D341Med (cell line): ENCODE data around the gene TDRD3.

Experiments
- DNase-seq: peaks from one replicate; pipeline ENCODE4 v3.0.0; 2012; ENCODE audit warnings: low spot score

Gene TDRD3

GRCh38 chr13:60575142-60575541 lies 178.1 kb downstream of the TDRD3 start:
- DNase-seq, result no peak

DNA sequence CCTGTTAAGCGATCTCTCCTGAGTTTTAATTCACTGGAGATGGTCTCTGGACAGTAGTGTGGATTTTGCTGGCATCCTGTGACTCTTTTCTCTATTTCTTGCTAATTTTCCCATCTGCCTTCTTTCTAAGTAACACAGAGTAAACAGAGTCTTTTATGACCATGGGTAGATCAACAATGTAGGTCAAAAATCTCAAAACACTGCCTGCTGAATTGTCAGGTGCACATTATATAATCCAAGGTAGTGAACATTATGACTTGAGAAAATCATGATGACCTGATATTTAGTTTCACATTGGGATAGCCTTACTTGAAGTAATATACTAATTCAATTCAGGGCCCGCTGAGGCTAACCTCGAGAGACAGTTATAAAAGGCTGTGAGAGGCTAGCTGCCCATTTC lies 180.7 kb downstream of the TDRD3 start:
- no peak for DNase-seq

GRCh38 chr13:60583196-60583888 lies 186.3 kb downstream of the TDRD3 start:
- DNase-seq, result no peak

- DNase-seq, result no peak
Measured at GRCh38 chr13:60583911-60584753, 187.1 kb downstream of the TDRD3 start.

- no peak for DNase-seq
Measured at GRCh38 chr13:60584976-60585375, 188.0 kb downstream of the TDRD3 start.

DNA sequence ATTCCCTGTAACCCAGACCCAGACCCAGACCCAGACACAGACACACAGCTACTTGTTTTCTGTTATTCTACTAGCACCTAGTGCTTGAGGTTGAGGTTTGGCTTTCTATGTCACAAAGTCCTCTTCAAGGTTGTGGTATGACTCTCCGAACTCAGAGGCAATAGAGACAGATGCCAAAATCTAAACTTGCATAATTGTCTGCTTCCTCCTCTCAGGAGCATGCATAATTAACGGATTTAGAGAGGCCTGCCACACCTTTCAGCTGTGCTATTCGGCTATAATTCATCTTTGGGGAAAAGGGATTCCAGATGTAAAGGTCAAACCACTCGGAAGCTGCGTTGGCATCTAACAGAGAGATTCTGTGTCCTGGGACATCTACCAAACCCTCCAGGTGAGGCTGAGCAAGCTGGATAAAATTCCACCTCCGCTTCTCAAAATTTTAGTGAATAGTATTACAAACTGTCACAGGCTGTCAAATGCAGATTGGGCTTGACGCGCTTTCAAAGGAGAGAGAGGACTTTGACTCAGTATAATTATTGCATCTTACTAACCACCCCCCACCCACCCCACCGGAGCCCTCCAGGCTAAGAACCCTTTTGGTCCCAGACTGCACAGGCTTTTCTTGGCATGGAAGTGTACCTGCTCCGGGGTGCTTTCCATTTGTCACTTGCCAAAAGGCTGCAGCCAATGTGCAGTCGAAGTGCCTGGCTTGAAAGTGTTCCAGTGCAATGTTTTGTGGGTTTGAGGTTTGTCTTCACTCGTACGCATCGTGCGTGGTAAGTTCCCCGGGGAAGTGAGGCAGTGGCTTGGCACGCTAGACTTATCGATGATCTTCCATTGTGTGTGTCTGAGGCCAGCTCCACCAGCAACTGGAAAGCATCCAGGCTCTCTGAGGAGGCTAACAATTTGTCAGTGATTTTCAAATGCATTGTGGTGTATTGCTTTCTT lies 194.1 kb downstream of the TDRD3 start:
- DNase-seq, result no peak

DNA sequence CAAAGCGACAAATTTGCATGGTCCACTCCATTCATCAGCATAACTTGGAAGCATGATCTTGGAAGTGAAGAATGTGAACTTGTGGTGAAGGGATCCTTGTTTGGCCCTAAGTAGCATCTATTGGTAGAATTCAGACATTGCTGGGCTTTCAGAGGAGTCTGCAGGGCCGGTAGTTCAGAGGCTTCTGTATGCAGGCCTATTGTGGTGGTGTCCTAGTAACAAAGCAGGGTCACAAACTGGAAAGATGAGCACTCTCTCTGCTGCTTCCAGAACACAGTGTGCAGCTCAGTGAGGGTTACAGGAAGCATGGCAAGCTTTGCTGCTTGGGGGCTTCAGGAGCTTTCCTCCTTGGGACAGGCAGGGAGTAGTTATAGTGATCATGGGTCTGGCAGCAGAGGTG lies 206.0 kb downstream of the TDRD3 start:
- no peak for DNase-seq

GRCh38 chr13:60604058-60604457 lies 207.0 kb downstream of the TDRD3 start:
- no peak for DNase-seq

- DNase-seq, result no peak
Measured at GRCh38 chr13:60608954-60609353, 211.9 kb downstream of the TDRD3 start.

DNA sequence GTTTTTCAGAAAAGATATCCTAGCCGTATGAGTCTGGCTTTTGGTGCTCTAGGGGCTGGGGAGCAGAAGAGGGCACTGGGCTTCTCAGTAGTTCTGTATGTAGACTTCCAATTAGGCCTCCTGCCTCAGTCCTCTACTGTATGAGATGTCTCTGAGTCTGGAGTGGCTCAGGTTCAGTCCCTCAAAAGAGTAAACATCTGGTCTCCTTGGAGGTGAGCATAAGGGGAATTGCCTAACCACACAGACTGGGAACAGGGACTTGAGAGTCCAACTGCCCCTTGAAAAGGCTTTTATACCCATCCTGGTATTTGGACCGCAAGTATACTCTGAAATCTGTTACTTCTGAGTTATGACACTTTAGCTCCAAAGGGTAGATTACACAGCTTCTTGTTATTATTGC lies 214.5 kb downstream of the TDRD3 start:
- DNase-seq, result no peak

- no peak for DNase-seq
Measured at GRCh38 chr13:60612593-60612992, 215.6 kb downstream of the TDRD3 start.

DNA sequence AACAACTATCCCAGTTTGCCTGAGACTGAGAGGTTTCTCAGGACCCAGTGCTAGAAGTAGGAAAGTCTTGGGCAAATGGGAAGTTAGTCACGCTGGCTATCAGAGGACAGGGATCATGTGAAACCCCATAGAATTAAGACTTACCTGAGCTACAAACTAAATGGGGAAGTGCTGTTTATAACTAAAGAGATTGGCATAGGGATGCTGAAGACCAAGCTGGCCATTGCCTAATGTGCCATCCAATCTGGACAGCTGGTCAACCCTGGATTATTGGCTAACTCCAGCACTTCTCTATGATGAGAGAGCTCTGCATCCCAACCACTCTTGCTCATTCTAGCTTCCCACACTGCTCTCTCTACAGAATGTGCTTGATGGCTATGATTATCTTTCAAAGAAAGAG lies 216.1 kb downstream of the TDRD3 start:
- no peak for DNase-seq

GRCh38 chr13:60617991-60618733 lies 221.1 kb downstream of the TDRD3 start:
- DNase-seq, result peak; percentile 48

GRCh38 chr13:60619461-60619860 lies 222.4 kb downstream of the TDRD3 start:
- DNase-seq, result no peak

DNA sequence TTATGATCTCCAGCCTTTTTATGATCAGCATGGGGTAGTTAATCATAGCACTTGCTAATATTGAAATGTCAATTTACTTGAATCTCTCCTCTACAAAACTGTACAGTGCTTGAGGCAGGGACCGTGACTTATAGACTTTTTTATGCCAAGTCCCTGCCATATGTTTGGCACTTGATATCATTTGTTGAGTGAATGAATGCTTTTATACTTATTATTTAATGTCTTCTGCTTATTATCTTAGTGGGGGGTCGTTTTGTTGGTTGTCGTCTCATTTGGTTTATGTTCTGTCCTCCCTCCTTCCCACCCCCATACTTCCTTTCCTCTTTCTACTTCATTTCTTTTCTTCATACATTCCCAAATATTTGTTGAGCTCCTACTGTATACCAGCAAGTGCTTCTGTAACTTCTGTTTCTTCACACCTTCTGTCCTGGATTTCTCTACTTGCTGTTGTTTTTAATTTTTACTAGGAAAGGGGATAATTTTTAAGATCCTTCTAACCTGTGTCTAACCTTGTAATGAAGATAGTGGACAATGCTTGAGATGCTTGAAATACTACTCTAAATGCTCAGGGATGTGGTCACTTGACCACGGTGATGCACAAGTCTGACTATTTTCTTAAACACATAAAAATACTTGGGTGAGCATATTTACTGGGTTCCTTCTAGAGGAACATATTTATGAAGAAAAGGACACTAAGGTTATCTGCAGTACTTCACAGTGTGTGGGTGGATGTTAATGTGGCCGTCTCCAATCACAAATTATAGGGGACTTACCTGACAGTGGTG lies 223.8 kb downstream of the TDRD3 start:
- no peak for DNase-seq

DNA sequence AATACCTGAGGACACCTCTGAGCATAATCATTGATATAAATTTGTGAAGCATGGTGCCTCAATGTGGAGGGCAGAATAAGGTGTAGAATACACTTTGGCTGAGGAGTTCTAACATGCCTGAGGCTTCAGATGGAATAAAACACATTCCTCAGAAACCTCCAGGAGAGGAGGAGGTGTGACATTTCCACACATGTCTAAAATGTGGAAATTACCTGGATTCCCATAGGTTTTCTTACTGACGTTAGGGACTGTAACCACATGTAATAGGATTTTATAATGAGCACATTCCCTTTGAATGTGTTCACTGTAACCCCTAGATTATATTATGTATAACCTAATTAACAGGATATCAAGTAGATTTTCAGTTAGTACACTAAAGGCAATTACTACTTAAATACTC lies 226.1 kb downstream of the TDRD3 start:
- no peak for DNase-seq
